Adrenal gland (tissue), 12 donors: ENCODE results near the gene ARHGAP33. TPM values are rescaled to one million over a fixed set of nuclear protein-coding genes. Genes with fewer than 3 reads are reported as not detected.

ENCODE experiments used
- DNase-seq, 7 donors: peaks; one replicate each; pipeline ENCODE4 v3.0.0-alpha.2; 2019 to 2020
- H3K27ac ChIP-seq, 5 donors: fragments of 200-600 bp; sonication (generic) in 4 of 5; 1 replicate in 3 of 5; 2 replicates in 2 of 5; pipeline versions ENCODE4 v1.5.1 to v1.8.0; 2016 to 2020; ENCODE audit warnings: mild to moderate bottlenecking in 1 of 5
- H3K27me3 ChIP-seq: fragments of 200-600 bp; 2 replicates; pipeline ENCODE4 v1.8.0; 2021
- H3K36me3 ChIP-seq, 2 donors: fragments of 200-600 bp; replicated peaks in 1 of 2; 1 replicate in 1 of 2; 2 replicates in 1 of 2; pipeline versions ENCODE4 v1.5.1 to v1.8.0; 2018 to 2022
- H3K4me1 ChIP-seq, 2 donors: fragments of 200-600 bp; replicated peaks in 1 of 2; 1 replicate in 1 of 2; 2 replicates in 1 of 2; pipeline versions ENCODE4 v1.5.1 to v1.8.0; 2018 to 2021
- H3K4me3 ChIP-seq, 4 donors: fragments of 200-600 bp; sonication (generic) in 3 of 4; one replicate each; pipeline ENCODE4 v1.5.1; 2016 to 2018
- H3K9me3 ChIP-seq, 3 donors: fragments of 200-600 bp; sonication (generic) in 1 of 3; replicated peaks in 1 of 3; 1 replicate in 2 of 3; 2 replicates in 1 of 3; pipeline versions ENCODE4 v1.5.1 to v1.8.0; 2016 to 2021
- CTCF ChIP-seq, 6 experiments: fragments of 450-650 bp in 4 of 6; fragments of 200-600 bp in 2 of 6; sonication (generic) in 1 of 6; IDR thresholded peaks; 1 replicate in 5 of 6; 2 replicates in 1 of 6; pipeline versions ENCODE4 v1.5.1 to v1.8.0; 2016 to 2021; ENCODE audit warnings: antibody characterized with exemption in 6 of 6, mild to moderate bottlenecking in 2 of 6, moderate library complexity in 1 of 6
- POLR2A ChIP-seq, 2 donors: fragments of 450-650 bp; IDR thresholded peaks; one replicate each; pipeline ENCODE4 v1.6.1; 2017; ENCODE audit warnings: antibody characterized with exemption in 2 of 2, mild to moderate bottlenecking in 2 of 2, moderate library complexity in 1 of 2
- WGBS, 4 donors: extraction: QIAGEN DNeasy Blood & Tissue Kit in 2 of 4; methylation state at CpG; one replicate each; pipeline versions ENCODE4 v1.1.5 to v1.1.7; 2013 to 2017; 5-methylcytosine and 5-hydroxymethylcytosine counted together
- intact Hi-C, 2 donors: fragments of 100-400 bp; cut with DNase I; formaldehyde crosslinking; loops; one replicate each; pipeline versions ENCODE4 v1.14.1 to v1.15.0; 2022 to 2023
- polyA plus RNA-seq, 3 donors: library from polyadenylated mRNA; stranded (reverse); fragments of 200-250 nt in 2 of 3; fragments of 350-450 nt in 1 of 3; fragmentation: Illumina TruSeq in 1 of 3; extraction: RNeasy Lipid Tissue Mini Kit (QIAGEN cat#74804) in 1 of 3; gene quantifications; one replicate each; pipeline ENCODE4 v1.2.3, GENCODE V29; 2013 to 2014
- total RNA-seq, 9 donors: library from RNA; depleted of rRNA in 4 of 9; stranded (reverse); fragments of >200 nt in 4 of 9; fragments of 120-200 nt in 1 of 9; fragmentation: NEBNext Ultra II Directional in 1 of 9; extraction: Animal tissue kit (Norgen Biotek cat#: 25700) in 1 of 9; gene quantifications; one replicate each; pipeline versions ENCODE4 v1.1.0 to v1.2.4, GENCODE V29; 2013 to 2023
- donor health status: healthy with polysubstance abuse.
- donor health status: Bipolar disorder and iron deficiency.
- donor health status: DM: yes; HTN: yes; CAD: no.
- donor health status: DM: no; HTN: no; CAD: no.
- donor health status: DM: no; HTN: no; CAD: no.
- donor health status: DM: yes; HTN: yes; CAD: no.

The ARHGAP33 gene
- total and polyA plus RNA-seq, 12 donors = 0.54 to 90.3 (median 5.5) TPM

- TF ChIP-seq CTCF (IDR thresholded peaks at IDR 0.05) = no peak
- TF ChIP-seq POLR2A (IDR thresholded peaks at IDR 0.05) = no peak
- no peaks in the 10 kb centered on the region for H3K9me3 ChIP-seq
- H3K36me3 ChIP-seq = peaks cover 0 to 6% of the 10 kb centered on the region in 2 donors
- DNase-seq = no peak
- no peak overlapping the region for H3K27ac ChIP-seq
- no peaks in the 10 kb centered on the region for H3K27me3 ChIP-seq
- no peaks in the 10 kb centered on the region for H3K4me1 ChIP-seq
- 84 to 92% (median 91%) methylated on average over 9 of the region's 9 CpGs for WGBS, 4 donors
- intact Hi-C loops = no loop called here
- H3K4me3 ChIP-seq = no peak overlapping the region
These were observed 6.3 kb downstream of the ARHGAP33 start for GRCh38 chr19:35781650-35782049.

GRCh38 chr19:35782589-35782988, 7.2 kb downstream of the ARHGAP33 start:
- intact Hi-C loops = no loop called here
- no peak for TF ChIP-seq POLR2A (IDR thresholded peaks at IDR 0.05)
- no peaks in the 10 kb centered on the region for H3K4me1 ChIP-seq
- no peaks in the 10 kb centered on the region for H3K27me3 ChIP-seq
- DNase-seq = no peak
- H3K36me3 ChIP-seq = peaks cover 0 to 6% of the 10 kb centered on the region in 2 donors
- H3K4me3 ChIP-seq = no peak overlapping the region
- no peak overlapping the region for H3K27ac ChIP-seq
- WGBS, 4 donors = 93 to 98% (median 96%) methylated on average over 6 to 12 of the region's 12 CpGs
- H3K9me3 ChIP-seq = no peaks in the 10 kb centered on the region

GRCh38 chr19:35783469-35784434, 8.4 kb downstream of the ARHGAP33 start:
- intact Hi-C loops = no loop called here
- H3K27me3 ChIP-seq = no peaks in the 10 kb centered on the region
- no peaks in the 10 kb centered on the region for H3K9me3 ChIP-seq
- H3K4me3 ChIP-seq = no peak overlapping the region
- TF ChIP-seq CTCF (IDR thresholded peaks at IDR 0.05) (no peak), POLR2A (IDR thresholded peaks at IDR 0.05) (no peak)
- H3K36me3 ChIP-seq = peaks cover 0 to 6% of the 10 kb centered on the region in 2 donors
- H3K27ac ChIP-seq = no peak overlapping the region
- WGBS, 4 donors = 86 to 92% (median 89%) methylated on average over 17 to 28 of the region's 28 CpGs
- DNase-seq = no peak
- no peaks in the 10 kb centered on the region for H3K4me1 ChIP-seq

GRCh38 chr19:35784503-35785338, 9.4 kb downstream of the ARHGAP33 start:
- H3K36me3 ChIP-seq = peaks cover 0 to 6% of the 10 kb centered on the region in 2 donors
- intact Hi-C loops = no loop called here
- WGBS, 4 donors = 88 to 89% (median 88%) methylated on average over 13 to 45 of the region's 45 CpGs

More at GRCh38 chr19:35784503-35785338, 9.4 kb downstream of the ARHGAP33 start:
- H3K4me3 ChIP-seq = no peak overlapping the region
- no peaks in the 10 kb centered on the region for H3K27me3 ChIP-seq
- H3K9me3 ChIP-seq = no peaks in the 10 kb centered on the region
- no peak for TF ChIP-seq CTCF (IDR thresholded peaks at IDR 0.05)
- no peak for TF ChIP-seq POLR2A (IDR thresholded peaks at IDR 0.05)
- no peaks in the 10 kb centered on the region for H3K4me1 ChIP-seq
- DNase-seq = no peak
- H3K27ac ChIP-seq = no peak overlapping the region
